ENCODE results near the gene SSRP1.
"Not testable (repeated sequence)": the region's sequence is repeated elsewhere in the genome, so short reads cannot be mapped to it uniquely, and the experiment has no call there.

Gene SSRP1

GRCh38 chr11:57347336-57347735, 11.6 kb upstream of the SSRP1 start:
- no peaks in the 10 kb centered on the region for H3K36me3 ChIP-seq (ENCODE audit: control insufficient read depth, insufficient read depth, low read length, severe bottlenecking)
- H3K4me1 ChIP-seq (ENCODE audit: control insufficient read depth, insufficient read depth, low read length): no peaks in the 10 kb centered on the region
- peak overlapping the region; percentile 8 for H3K9ac ChIP-seq (ENCODE audit: low read length)
- H3K4me3 ChIP-seq (ENCODE audit: low read length): no peak overlapping the region
- H3K9me3 ChIP-seq (ENCODE audit: control insufficient read depth, low read length): peaks cover 11% of the 10 kb centered on the region
- H3K27me3 ChIP-seq (replicated peaks; ENCODE audit: control insufficient read depth, insufficient read depth, low read length): no peaks in the 10 kb centered on the region
- no peak for DNase-seq (ENCODE audit: low read depth)

- no peaks in the 10 kb centered on the region for H3K36me3 ChIP-seq (ENCODE audit: control insufficient read depth, insufficient read depth, low read length, severe bottlenecking)
- DNase-seq (ENCODE audit: low read depth): peak; percentile 90
Observed at GRCh38 chr11:57345555-57346211, 10.0 kb upstream of the SSRP1 start.

GRCh38 chr11:57344826-57345225, 9.1 kb upstream of the SSRP1 start:
- H3K9ac ChIP-seq (ENCODE audit: low read length): peak overlapping the region; percentile 48
- no peaks in the 10 kb centered on the region for H3K27me3 ChIP-seq (replicated peaks; ENCODE audit: control insufficient read depth, insufficient read depth, low read length)
- no peak for DNase-seq (ENCODE audit: low read depth)
- no peak overlapping the region for H3K4me3 ChIP-seq (ENCODE audit: low read length)
- H3K4me1 ChIP-seq (ENCODE audit: control insufficient read depth, insufficient read depth, low read length): no peaks in the 10 kb centered on the region
- no peaks in the 10 kb centered on the region for H3K36me3 ChIP-seq (ENCODE audit: control insufficient read depth, insufficient read depth, low read length, severe bottlenecking)
- no peaks in the 10 kb centered on the region for H3K9me3 ChIP-seq (ENCODE audit: control insufficient read depth, low read length)

More at GRCh38 chr11:57345555-57346211, 10.0 kb upstream of the SSRP1 start:
- Histone ChIP-seq H3K9ac (ENCODE audit: low read length) (peak overlapping the region; percentile 48), H3K9me3 (ENCODE audit: control insufficient read depth, low read length) (no peaks in the 10 kb centered on the region), H3K4me1 (ENCODE audit: control insufficient read depth, insufficient read depth, low read length) (no peaks in the 10 kb centered on the region), H3K4me3 (ENCODE audit: low read length) (no peak overlapping the region), H3K27me3 (replicated peaks; ENCODE audit: control insufficient read depth, insufficient read depth, low read length) (no peaks in the 10 kb centered on the region)

DNA sequence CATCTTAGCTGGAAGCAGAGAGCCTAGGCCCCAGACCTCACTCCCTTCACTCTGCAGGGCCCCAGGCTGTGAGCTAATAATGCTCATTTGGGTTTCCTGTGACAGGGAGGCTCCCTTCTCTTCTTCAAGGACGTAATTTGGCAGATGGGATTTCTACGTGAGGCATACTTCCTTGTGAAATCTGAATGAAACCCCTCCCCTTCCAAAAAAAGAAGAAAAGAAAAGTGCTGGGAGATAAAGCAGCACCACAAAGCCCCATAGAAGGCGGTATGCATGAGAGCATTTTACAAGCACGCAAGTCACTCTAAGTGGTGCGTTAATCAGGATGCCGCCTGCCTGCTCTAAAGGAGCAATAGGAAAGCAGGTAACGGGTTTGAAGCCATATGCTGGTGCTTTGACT, 8.1 kb upstream of the SSRP1 start:
- no peak for DNase-seq (ENCODE audit: low read depth)
- Histone ChIP-seq H3K4me1 (ENCODE audit: control insufficient read depth, insufficient read depth, low read length) (no peaks in the 10 kb centered on the region), H3K4me3 (ENCODE audit: low read length) (no peak overlapping the region), H3K9ac (ENCODE audit: low read length) (no peak overlapping the region), H3K9me3 (ENCODE audit: control insufficient read depth, low read length) (no peaks in the 10 kb centered on the region), H3K36me3 (ENCODE audit: control insufficient read depth, insufficient read depth, low read length, severe bottlenecking) (no peaks in the 10 kb centered on the region), H3K27me3 (replicated peaks; ENCODE audit: control insufficient read depth, insufficient read depth, low read length) (peaks cover 9% of the 10 kb centered on the region)

DNA sequence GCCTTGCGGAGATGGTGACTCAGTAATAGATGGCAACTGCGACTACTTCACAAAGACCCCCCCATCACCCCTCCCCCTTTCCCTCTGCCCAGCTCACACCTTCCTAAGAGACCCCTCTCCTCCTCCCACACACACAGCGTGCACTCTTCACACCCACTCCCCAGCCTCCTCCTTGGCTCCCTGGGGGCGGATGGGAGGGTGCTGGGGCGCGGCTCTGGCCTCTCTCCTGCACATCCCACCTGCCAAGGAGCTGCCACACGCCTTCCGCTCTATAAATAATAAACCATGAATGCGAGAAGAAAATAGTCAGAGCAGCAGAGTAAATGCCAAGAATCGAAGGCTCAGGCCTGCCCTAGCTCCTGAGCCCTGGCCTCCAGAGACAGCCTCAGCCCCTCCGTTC, 7.0 kb upstream of the SSRP1 start:
- H3K4me3 ChIP-seq (ENCODE audit: low read length): no peak overlapping the region
- H3K4me1 ChIP-seq (ENCODE audit: control insufficient read depth, insufficient read depth, low read length): no peaks in the 10 kb centered on the region
- H3K27me3 ChIP-seq (replicated peaks; ENCODE audit: control insufficient read depth, insufficient read depth, low read length): peaks cover 19% of the 10 kb centered on the region
- DNase-seq (ENCODE audit: low read depth): no peak
- no peaks in the 10 kb centered on the region for H3K36me3 ChIP-seq (ENCODE audit: control insufficient read depth, insufficient read depth, low read length, severe bottlenecking)
- no peaks in the 10 kb centered on the region for H3K9me3 ChIP-seq (ENCODE audit: control insufficient read depth, low read length)
- H3K9ac ChIP-seq (ENCODE audit: low read length): no peak overlapping the region

DNA sequence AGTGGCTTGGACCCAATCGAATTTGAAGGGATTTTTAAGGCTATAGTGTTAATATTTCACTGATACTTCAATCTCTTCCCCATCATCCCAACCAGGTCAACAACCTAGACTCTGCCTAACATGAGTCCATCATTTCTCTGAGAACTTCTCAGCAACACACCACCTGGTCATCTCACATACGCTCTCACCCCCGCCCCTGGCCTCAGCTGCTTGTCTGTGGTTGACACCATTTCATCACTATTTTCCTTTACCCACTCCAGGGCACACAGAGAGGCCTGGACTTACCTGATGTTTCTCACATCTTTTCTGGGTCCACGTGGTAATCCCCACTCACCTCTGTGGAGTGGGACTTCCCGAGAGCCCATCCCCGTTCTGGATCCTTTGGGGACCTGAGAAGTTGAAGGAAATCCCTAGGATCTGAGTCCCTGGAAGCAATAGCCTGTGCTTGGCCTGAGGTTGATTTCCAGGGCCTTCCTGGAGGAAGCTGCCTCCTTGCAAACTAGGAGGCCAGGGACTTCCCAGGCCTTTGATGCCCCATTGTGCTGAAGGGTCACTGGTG, 5.6 kb upstream of the SSRP1 start:
- no peaks in the 10 kb centered on the region for H3K36me3 ChIP-seq (ENCODE audit: control insufficient read depth, insufficient read depth, low read length, severe bottlenecking)
- peaks cover 19% of the 10 kb centered on the region for H3K27me3 ChIP-seq (replicated peaks; ENCODE audit: control insufficient read depth, insufficient read depth, low read length)
- H3K4me3 ChIP-seq (ENCODE audit: low read length): no peak overlapping the region
- H3K9ac ChIP-seq (ENCODE audit: low read length): no peak overlapping the region
- no peaks in the 10 kb centered on the region for H3K9me3 ChIP-seq (ENCODE audit: control insufficient read depth, low read length)
- H3K4me1 ChIP-seq (ENCODE audit: control insufficient read depth, insufficient read depth, low read length): peaks cover 3% of the 10 kb centered on the region
- DNase-seq (ENCODE audit: low read depth): no peak

- H3K27me3 ChIP-seq (replicated peaks; ENCODE audit: control insufficient read depth, insufficient read depth, low read length): peaks cover 19% of the 10 kb centered on the region
- H3K9me3 ChIP-seq (ENCODE audit: control insufficient read depth, low read length): no peaks in the 10 kb centered on the region
- no peak overlapping the region for H3K4me3 ChIP-seq (ENCODE audit: low read length)
- H3K9ac ChIP-seq (ENCODE audit: low read length): no peak overlapping the region
- no peaks in the 10 kb centered on the region for H3K36me3 ChIP-seq (ENCODE audit: control insufficient read depth, insufficient read depth, low read length, severe bottlenecking)
- H3K4me1 ChIP-seq (ENCODE audit: control insufficient read depth, insufficient read depth, low read length): peaks cover 9% of the 10 kb centered on the region
- DNase-seq (ENCODE audit: low read depth): no peak
Observed at GRCh38 chr11:57340039-57340615, 4.4 kb upstream of the SSRP1 start.

DNA sequence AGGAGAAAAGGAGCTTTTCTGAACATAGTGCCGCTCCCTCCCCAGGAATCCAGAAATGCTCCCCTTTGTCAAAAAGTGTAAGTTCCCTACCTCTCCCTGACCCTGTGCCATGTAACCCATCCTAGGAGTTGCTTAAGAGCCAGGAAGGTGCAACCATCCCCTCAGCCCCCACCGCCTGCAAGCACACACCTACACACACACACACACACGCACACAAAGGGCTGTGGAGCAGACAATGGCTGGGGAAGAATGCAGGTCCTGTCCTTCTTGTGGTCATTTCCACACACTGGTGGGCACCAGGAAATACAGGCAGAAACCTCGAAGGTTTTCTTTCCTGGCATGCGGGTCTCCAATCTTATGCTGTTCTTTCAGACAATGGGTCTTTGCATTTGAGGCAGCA, 3.6 kb upstream of the SSRP1 start:
- Histone ChIP-seq H3K9ac (ENCODE audit: low read length) (no peak overlapping the region), H3K27me3 (replicated peaks; ENCODE audit: control insufficient read depth, insufficient read depth, low read length) (peaks cover 19% of the 10 kb centered on the region), H3K4me1 (ENCODE audit: control insufficient read depth, insufficient read depth, low read length) (peaks cover 17% of the 10 kb centered on the region), H3K9me3 (ENCODE audit: control insufficient read depth, low read length) (no peaks in the 10 kb centered on the region), H3K36me3 (ENCODE audit: control insufficient read depth, insufficient read depth, low read length, severe bottlenecking) (no peaks in the 10 kb centered on the region), H3K4me3 (ENCODE audit: low read length) (no peak overlapping the region)
- no peak for DNase-seq (ENCODE audit: low read depth)

DNA sequence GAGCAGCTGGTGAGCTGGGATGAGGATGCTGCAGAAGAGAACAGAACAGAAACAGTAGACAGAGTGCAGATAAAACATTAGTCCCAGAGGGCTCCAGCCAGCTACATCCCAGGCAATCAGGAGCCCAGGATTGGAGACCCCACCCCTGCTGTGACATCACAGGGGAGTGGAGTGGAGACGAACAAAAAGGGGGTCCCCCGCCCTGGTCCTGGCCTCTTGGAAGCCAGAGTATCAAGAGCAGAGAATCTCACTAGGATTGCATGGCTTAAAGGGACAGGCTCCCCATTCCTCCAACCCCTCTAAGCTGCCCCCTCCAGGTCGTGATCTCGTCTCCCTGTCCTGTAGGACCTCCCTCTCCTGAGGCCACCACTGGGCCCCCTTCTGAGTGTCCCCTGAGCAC, 2.5 kb upstream of the SSRP1 start, which contains the start of gene P2RX3:
P2RX3 (plus strand) TSS at position 211 of the 400 bp plus-strand sequence. CDS start 199 bp downstream, outside the sequence.
- no peak within 1 kb of the TSS for H3K4me3 ChIP-seq (ENCODE audit: low read length)
- no peak for DNase-seq (ENCODE audit: low read depth)
- peaks cover 19% of the 10 kb centered on the region for H3K4me1 ChIP-seq (ENCODE audit: control insufficient read depth, insufficient read depth, low read length)

GRCh38 chr11:57336856-57337255, 1.2 kb upstream of the SSRP1 start:
- H3K4me3 ChIP-seq (ENCODE audit: low read length); DNase-seq (ENCODE audit: low read depth); H3K9me3 ChIP-seq (ENCODE audit: control insufficient read depth, low read length); H3K9ac ChIP-seq (ENCODE audit: low read length): not testable (repeated sequence)
- peaks cover 19% of the 10 kb centered on the region for H3K4me1 ChIP-seq (ENCODE audit: control insufficient read depth, insufficient read depth, low read length)
- peaks cover 20% of the 10 kb centered on the region for H3K36me3 ChIP-seq (ENCODE audit: control insufficient read depth, insufficient read depth, low read length, severe bottlenecking)
- peaks cover 19% of the 10 kb centered on the region for H3K27me3 ChIP-seq (replicated peaks; ENCODE audit: control insufficient read depth, insufficient read depth, low read length)

More for the DNA sequence above, 2.5 kb upstream of the SSRP1 start, which contains the start of gene P2RX3:
- peaks cover 19% of the 10 kb centered on the region for H3K27me3 ChIP-seq (replicated peaks; ENCODE audit: control insufficient read depth, insufficient read depth, low read length)
- H3K9ac ChIP-seq (ENCODE audit: low read length): no peak within 1 kb of the TSS
- H3K9me3 ChIP-seq (ENCODE audit: control insufficient read depth, low read length): no peaks in the 10 kb centered on the region
- H3K36me3 ChIP-seq (ENCODE audit: control insufficient read depth, insufficient read depth, low read length, severe bottlenecking): peaks cover 8% of the 10 kb centered on the region

DNA sequence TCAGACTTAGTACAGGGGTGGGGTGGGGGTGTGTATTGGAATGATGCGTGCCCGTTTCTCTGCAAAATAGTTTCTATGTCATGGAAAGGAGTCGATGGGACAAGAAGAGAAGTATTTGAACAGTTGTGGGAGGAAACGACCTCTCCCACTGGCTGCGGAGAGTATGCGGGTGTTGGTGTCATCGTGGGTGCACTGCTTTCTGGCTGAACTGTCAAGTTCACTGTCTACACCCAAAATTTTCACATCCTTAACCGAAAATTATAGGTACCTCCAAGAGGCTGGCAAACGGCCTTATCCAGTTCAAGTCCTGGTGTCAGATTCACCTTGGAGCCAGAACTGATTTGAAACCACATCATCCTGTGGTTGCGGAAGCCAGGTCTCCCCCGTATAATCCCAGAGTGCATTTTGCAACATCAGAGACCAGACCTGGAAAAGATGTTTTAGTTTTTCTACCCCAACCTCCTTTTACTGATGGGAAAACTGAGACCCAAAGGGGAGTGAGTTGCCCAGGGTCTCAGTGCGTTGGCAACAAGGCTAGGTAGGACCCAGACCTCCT, 497 bp upstream of the SSRP1 start:
- H3K27me3 ChIP-seq (replicated peaks; ENCODE audit: control insufficient read depth, insufficient read depth, low read length): peaks cover 19% of the 10 kb centered on the region
- no peak for DNase-seq (ENCODE audit: low read depth)

More for the DNA sequence above, 497 bp upstream of the SSRP1 start:
- peaks cover 27% of the 10 kb centered on the region for H3K36me3 ChIP-seq (ENCODE audit: control insufficient read depth, insufficient read depth, low read length, severe bottlenecking)
- peak overlapping the region; percentile 84 for H3K4me3 ChIP-seq (ENCODE audit: low read length)
- H3K9ac ChIP-seq (ENCODE audit: low read length): peak overlapping the region; percentile 92
- no peaks in the 10 kb centered on the region for H3K9me3 ChIP-seq (ENCODE audit: control insufficient read depth, low read length)
- H3K4me1 ChIP-seq (ENCODE audit: control insufficient read depth, insufficient read depth, low read length): peaks cover 19% of the 10 kb centered on the region

Measured in adipocyte (in vitro differentiated cells).